ENCODE measurements around the gene DLG1.

The DLG1 gene

DNA sequence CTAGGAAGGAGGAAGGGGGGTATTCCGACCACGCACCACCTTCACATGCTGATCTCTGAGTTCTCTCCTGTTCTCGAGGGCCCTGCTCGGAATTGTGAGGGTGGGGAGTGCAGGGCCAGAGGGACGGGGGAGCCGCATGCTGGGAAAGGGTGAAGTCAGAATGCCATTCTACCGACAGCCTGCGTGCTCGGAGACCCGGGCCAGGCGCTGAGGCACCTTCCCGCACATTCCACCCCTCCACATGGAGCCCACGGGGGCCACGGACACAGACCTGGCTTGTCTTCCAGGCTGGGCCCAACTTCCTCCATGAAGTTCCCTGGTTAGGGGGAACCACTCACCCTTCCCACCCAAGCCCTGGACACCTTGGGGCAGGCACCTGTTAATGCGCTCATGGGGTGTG, 301.1 kb downstream of the DLG1 start:
- DNase-seq (ENCODE audit: low read depth) = no peak

DNA sequence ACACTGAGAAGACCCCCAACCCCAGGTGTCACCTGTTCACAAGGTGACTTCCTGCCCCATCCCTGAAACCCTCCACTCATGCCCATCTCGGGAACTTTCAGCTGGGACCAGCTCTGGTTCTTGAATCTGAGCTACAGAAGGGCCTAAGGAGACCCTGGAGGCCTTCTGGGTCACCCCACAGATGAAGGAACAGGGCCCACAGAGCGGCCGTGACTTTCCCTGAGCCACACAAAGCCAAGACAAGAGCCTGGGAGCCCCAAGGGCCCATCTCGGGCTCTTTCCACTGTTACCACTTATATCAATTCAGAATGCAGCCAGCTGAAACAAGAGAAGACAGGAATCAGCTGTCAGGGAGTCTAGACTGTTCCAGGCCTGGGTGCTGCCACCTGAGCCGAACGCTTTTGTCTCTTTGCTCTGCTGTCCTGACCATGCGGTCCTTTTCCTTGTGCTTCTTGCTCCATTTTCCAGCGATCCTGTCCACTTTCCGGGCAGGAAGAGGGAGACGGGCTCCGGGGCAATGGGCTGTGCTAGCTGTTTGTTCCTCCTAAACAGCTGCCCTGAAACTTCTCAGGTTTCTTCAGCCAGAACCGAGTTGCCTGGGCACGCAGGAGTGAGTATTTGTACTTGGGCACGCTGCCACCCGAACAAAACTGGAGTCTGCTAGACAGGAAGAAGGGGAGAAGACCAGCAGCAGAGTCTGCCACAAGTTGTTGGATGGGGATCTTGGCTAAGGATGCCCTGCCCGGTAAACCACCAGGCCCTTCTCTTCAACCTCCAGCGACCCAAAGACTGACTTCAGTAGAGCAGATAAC, 301.8 kb downstream of the DLG1 start:
- DNase-seq (ENCODE audit: low read depth) = no peak

DNA sequence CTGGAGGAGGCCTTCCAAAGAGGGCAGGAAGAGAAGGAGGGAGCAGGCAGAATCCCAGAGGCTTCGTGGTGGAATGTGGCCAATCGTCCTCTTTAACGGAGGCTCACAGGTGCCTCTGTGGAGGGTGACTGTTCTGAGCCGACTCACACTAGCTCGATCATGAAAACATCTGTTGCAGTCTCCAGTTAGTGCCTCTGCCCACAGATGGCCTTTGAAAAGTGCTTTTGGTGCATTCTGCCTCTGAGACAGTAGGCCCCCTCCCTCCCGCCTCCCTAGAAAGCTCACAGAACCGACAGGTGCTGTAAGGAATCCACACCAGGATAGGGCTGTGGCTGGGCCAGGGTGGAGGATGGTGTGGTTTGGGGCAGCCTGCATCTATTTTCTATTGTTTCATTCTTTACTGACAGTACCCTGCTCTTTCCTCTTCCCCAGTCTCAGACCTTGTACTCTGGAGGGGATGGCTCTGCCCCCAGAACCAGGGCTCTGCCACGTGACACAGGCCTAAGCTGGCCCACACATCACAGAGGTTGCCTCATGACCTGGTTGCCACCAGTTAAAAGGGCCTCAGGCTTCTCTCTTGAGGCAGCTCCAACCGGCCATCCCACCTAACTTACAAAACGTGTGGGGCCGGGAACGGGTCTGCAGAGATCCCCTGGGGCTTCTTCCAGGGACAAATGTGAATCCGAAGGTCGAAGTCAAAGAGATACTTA, 302.6 kb downstream of the DLG1 start:
- DNase-seq (ENCODE audit: low read depth) = no peak

DNA sequence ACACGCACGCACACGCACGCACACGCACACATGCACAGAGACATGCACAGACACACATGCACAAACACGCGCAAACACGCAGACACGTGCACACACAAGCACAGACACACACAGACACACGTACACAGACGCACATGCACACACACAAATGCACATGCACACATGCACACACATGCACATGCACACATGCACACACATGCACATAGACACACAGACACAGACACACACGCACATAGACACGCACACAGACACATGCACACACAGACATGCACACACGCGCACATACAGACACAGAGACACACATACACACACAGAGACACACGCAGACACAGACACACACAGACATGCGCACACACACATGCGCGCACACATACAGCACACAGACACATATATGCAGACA, 303.4 kb downstream of the DLG1 start:
- no peak for DNase-seq (ENCODE audit: low read depth)

DNA sequence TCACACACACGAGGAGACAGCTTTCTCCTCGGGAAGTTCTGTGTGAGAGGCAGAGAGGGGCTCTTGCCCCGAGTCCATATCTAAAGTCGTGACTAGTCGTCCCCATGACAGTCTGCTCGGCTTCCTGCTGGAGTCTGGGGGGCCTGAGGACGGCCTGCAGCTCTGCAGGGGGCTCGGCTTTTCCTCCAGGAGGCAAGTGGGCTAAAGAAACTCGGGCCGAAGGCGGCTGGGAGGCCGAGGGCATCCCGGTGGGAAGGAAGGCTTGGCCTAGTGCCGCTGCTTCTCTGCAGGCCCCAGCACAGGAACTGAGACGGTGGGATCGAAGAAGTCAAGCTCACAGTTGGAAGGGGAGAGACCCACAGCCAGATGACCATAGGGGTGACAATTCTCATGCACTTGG, 304.4 kb downstream of the DLG1 start:
- DNase-seq (ENCODE audit: low read depth) = no peak
